Measurements from ENCODE around the gene ENO1.

GRCh38 chr1:8839990-8840389 is 38.5 kb downstream of the ENO1 start:
- TF ChIP-seq POLR2AphosphoS5 (IDR thresholded peaks at IDR 0.05; ENCODE audit: borderline replicate concordance, low read depth, low read length) (no peak), EZH2 (IDR thresholded peaks at IDR 0.05) (no peak)
